Cardiac muscle cell (in vitro differentiated cells and primary cell): ENCODE results near the gene NIPAL4. TPM values are rescaled to one million over a fixed set of nuclear protein-coding genes. Genes with fewer than 3 reads are reported as not detected.

ENCODE experiments used
- DNase-seq, 2 donors: peaks; one replicate each; pipeline versions ENCODE4 v3.0.0 to v3.0.0-alpha.2; 2010 to 2017; ENCODE audit warnings: low read depth in 1 of 2, low spot score in 1 of 2
- H3K27ac ChIP-seq: fragments of 200-600 bp; sonication (generic); 2 replicates; pipeline ENCODE4 v1.5.1; 2016
- H3K27me3 ChIP-seq: fragments of 200-600 bp; sonication (generic); 2 replicates; pipeline ENCODE4 v1.6.0; 2016; ENCODE audit warnings: control low read depth
- H3K36me3 ChIP-seq: fragments of 200-600 bp; sonication (generic); 2 replicates; pipeline ENCODE4 v1.5.1; 2016; ENCODE audit warnings: control low read depth
- H3K4me1 ChIP-seq: fragments of 200-600 bp; sonication (generic); 2 replicates; pipeline ENCODE4 v1.8.1; 2017; ENCODE audit warnings: low read depth, mild to moderate bottlenecking, mixed run types
- H3K4me3 ChIP-seq: fragments of 200-600 bp; sonication (generic); 2 replicates; pipeline ENCODE4 v1.5.1; 2016; ENCODE audit warnings: mild to moderate bottlenecking
- H3K9me3 ChIP-seq: fragments of 200-600 bp; sonication (generic); 2 replicates; pipeline ENCODE4 v1.5.1; 2017; ENCODE audit warnings: low read depth, mild to moderate bottlenecking, control low read depth
- polyA plus RNA-seq: library from polyadenylated mRNA; unstranded; fragments of >200 nt; fragmentation: Nextera tagmentation; extraction: Ambion mirVana; gene quantifications from 2 replicates; pipeline ENCODE4 v1.2.1, GENCODE V29; 2016
- total RNA-seq: library from RNA; depleted of rRNA; stranded (reverse); fragments of >200 nt; gene quantifications from 2 replicates; pipeline ENCODE4 v1.2.3, GENCODE V29; 2016
- TF ChIP-seq, protein P1 (sequence below): IDR thresholded peaks from 2 replicates; pipeline ENCODE4 v1.5.1; 2012; ENCODE audit warnings: low read depth, mild to moderate bottlenecking, low read length

NIPAL4 gene
- total and polyA plus RNA-seq, 2 experiments from 2014 or later = 0.36 to 0.37 TPM

DNA sequence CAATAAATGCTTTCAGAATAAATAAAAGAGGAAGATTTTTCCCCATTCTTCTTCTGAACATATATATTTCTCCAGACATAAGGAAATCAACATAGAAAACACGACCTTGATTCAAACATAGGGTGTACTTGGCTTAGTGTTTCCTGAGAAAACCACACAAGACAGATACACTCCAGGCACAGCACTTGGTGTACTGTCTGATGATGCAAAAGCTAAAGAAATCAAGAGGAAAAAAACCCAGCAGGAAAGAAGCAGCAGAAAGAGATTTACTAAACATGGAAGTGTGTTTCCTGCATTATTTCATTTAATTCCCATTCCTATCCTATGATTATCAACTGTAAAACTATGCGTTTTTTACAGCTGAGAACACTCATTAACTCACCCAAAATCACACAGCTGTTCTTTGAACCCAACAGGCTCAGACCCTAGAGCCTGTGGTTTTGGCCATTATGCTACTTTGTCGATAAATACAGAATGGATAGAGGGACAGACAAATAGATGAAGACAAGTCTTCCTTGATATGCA lies 46.1 kb downstream of the NIPAL4 start:
- no peaks in the 10 kb centered on the region for H3K27me3 ChIP-seq
- no peaks in the 10 kb centered on the region for H3K9me3 ChIP-seq
- H3K4me1 ChIP-seq = no peaks in the 10 kb centered on the region
- TF ChIP-seq, protein P1, sequence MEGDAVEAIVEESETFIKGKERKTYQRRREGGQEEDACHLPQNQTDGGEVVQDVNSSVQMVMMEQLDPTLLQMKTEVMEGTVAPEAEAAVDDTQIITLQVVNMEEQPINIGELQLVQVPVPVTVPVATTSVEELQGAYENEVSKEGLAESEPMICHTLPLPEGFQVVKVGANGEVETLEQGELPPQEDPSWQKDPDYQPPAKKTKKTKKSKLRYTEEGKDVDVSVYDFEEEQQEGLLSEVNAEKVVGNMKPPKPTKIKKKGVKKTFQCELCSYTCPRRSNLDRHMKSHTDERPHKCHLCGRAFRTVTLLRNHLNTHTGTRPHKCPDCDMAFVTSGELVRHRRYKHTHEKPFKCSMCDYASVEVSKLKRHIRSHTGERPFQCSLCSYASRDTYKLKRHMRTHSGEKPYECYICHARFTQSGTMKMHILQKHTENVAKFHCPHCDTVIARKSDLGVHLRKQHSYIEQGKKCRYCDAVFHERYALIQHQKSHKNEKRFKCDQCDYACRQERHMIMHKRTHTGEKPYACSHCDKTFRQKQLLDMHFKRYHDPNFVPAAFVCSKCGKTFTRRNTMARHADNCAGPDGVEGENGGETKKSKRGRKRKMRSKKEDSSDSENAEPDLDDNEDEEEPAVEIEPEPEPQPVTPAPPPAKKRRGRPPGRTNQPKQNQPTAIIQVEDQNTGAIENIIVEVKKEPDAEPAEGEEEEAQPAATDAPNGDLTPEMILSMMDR = no peak
- no peak overlapping the region for H3K27ac ChIP-seq
- peak in 1 of 2 donors; percentile 73 for DNase-seq
- H3K4me3 ChIP-seq = no peak overlapping the region
- H3K36me3 ChIP-seq = no peaks in the 10 kb centered on the region

DNA sequence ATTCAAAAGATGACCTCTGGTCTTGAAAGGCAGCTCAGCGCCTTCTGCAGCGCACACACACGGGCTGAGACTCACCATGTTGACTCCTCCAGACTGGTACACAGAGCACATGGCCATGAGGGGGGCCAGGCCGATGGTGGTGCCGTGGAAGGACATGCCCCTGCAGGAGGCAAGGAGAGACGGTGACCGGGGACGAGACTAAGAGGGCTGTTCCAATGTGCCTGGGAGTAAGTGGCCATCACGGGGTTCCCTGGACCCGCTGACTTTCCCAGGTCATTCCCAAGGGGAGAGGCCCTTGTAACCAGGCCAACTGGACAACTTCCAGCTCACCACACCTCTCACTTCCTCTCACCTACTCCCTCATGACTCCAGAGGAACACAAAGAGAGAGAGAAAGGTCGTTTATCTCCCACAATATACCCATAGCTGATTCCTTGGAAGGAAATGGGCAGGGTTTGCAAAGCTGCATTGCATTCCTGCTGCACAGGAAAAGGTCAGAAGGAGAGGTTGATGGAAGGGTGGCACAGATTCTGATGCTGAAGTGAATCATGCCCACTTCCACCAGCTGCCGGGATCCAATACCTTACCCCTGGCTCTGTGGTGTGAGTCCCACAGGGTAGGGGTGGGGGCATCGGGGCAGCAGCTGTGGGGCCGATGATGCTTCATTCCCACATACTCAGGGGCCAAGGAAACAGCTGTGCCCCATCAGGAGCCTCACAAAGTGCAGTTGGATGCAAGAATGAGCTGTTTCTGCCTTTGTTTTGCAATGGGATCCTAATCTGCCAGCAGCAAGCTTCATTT lies 47.2 kb downstream of the NIPAL4 start:
- DNase-seq = peak in 1 of 2 donors; percentile 80
- Histone ChIP-seq H3K4me3 (no peak overlapping the region), H3K9me3 (no peaks in the 10 kb centered on the region), H3K27me3 (no peaks in the 10 kb centered on the region), H3K36me3 (no peaks in the 10 kb centered on the region), H3K4me1 (no peaks in the 10 kb centered on the region), H3K27ac (no peak overlapping the region)
- TF ChIP-seq, protein P1 = no peak

DNA sequence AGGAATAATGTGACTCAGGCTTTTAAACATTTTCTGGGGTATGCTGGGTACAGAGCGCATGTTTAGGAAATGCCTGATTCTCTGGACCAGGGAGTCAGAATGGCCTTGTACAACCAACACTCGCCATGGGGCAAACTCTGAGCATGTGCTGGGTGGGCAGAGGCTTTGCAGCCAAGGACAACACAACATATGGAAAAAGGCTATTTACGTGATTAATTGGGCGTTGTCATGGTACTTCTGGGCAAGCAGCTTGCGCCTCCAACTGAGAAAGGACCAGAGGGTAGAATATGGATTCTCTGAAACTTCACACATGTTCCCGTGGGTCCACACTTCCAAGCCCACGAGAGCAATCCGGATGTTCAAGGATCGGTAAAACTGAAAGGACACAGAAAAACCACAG lies 49.1 kb downstream of the NIPAL4 start:
- no peaks in the 10 kb centered on the region for H3K9me3 ChIP-seq
- no peak overlapping the region for H3K4me3 ChIP-seq
- H3K4me1 ChIP-seq = no peaks in the 10 kb centered on the region
- H3K27ac ChIP-seq = no peak overlapping the region
- DNase-seq = no peak
- H3K27me3 ChIP-seq = no peaks in the 10 kb centered on the region
- TF ChIP-seq, protein P1 = no peak
- no peaks in the 10 kb centered on the region for H3K36me3 ChIP-seq

DNA sequence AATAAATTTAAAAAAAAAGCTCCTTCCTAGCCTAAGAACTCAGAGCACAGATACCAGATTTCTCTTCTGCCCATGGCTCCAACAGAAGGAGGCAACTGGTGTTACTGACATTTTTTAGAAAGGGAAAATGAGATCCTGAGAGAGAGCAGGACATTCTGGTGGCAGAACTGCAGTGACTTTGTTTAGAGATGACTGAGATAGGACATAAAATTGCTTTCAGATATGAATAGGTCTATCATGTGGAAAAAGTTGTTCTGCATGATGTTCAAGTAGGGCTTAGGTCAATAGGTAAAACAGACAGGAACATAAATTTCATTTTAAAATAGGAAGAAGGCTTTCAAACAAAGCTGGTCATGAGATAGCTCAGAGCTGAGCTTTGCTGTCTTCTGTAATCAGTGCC lies 49.6 kb downstream of the NIPAL4 start:
- H3K27me3 ChIP-seq = no peaks in the 10 kb centered on the region
- H3K4me3 ChIP-seq = no peak overlapping the region
- no peaks in the 10 kb centered on the region for H3K4me1 ChIP-seq
- H3K9me3 ChIP-seq = no peaks in the 10 kb centered on the region
- no peaks in the 10 kb centered on the region for H3K36me3 ChIP-seq
- TF ChIP-seq, protein P1 = no peak
- H3K27ac ChIP-seq = no peak overlapping the region
- DNase-seq = no peak

DNA sequence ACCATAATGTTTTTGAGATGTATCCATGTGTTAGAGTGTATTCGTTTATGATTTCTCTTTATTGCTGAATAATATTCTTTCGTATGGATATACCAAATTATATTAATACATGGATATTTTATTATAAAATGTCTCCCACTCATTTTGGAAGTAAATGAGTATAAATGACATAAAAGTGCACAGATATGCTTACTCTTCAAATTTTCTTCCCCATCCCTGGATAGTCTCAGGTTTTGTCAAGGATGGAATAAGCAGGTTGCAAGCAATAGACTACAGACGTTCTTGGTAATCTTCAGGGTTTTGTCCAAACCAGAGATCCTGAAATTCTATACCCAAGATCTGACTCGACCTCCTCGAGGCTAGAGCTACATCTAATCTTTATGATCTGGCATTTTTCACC lies 50.7 kb downstream of the NIPAL4 start:
- Histone ChIP-seq H3K9me3 (no peaks in the 10 kb centered on the region), H3K4me3 (no peak overlapping the region), H3K4me1 (no peaks in the 10 kb centered on the region), H3K27ac (no peak overlapping the region), H3K36me3 (no peaks in the 10 kb centered on the region), H3K27me3 (no peaks in the 10 kb centered on the region)
- TF ChIP-seq, protein P1 = no peak
- no peak for DNase-seq
